Lower leg skin (tissue), 3 donors: ENCODE measurements around the gene PDXDC1.
"Not testable (repeated sequence)": the region's sequence is repeated elsewhere in the genome, so short reads cannot be mapped to it uniquely, and the experiment has no call there.

ENCODE experiments used
- CTCF ChIP-seq, 3 donors: fragments of 450-650 bp; IDR thresholded peaks; one replicate each; pipeline ENCODE4 v1.5.1; 2016; ENCODE audit warnings: antibody characterized with exemption in 3 of 3, mild to moderate bottlenecking in 3 of 3, moderate library complexity in 2 of 3
- POLR2A ChIP-seq, 2 donors: fragments of 450-650 bp; IDR thresholded peaks; one replicate each; pipeline ENCODE4 v1.6.1; 2016 to 2017; ENCODE audit warnings: antibody characterized with exemption in 2 of 2, mild to moderate bottlenecking in 1 of 2, moderate library complexity in 1 of 2

- not testable (repeated sequence) for TF ChIP-seq CTCF, POLR2A (IDR thresholded peaks at IDR 0.05)
These were observed 48.7 kb downstream of the PDXDC1 start for GRCh38 chr16:15023381-15024077.
